LNCaP clone FGC (cell line): ENCODE data around the gene NT5C.

ENCODE experiments used
- DNase-seq: peaks from one replicate; pipeline ENCODE4 v3.0.0-alpha.2; 2011; ENCODE audit warnings: low read depth
- H3K4me3 ChIP-seq: 2 replicates; pipeline ENCODE4 v1.5.1; 2011; ENCODE audit warnings: mild to moderate bottlenecking, low read depth, low read length, control low read depth
- CTCF ChIP-seq: IDR thresholded peaks from 2 replicates; pipeline ENCODE4 v1.5.1; 2012; ENCODE audit warnings: mild to moderate bottlenecking; ENCODE audit not compliant: control insufficient read depth, insufficient read depth; ENCODE audit errors: extremely low read depth

Gene NT5C

GRCh38 chr17:75105126-75106080 lies 26.1 kb downstream of the NT5C start:
- peak; percentile 66 for TF ChIP-seq CTCF
- peak; percentile 89 for DNase-seq
- no peak overlapping the region for H3K4me3 ChIP-seq

- H3K4me3 ChIP-seq = no peak overlapping the region
- TF ChIP-seq CTCF = no peak
- DNase-seq = no peak
Observed at GRCh38 chr17:75103601-75104554, 27.7 kb downstream of the NT5C start.

- no peak for DNase-seq
- TF ChIP-seq CTCF = no peak
- H3K4me3 ChIP-seq = no peak overlapping the region
Observed at GRCh38 chr17:75102385-75102821, 29.1 kb downstream of the NT5C start.

- no peak overlapping the region for H3K4me3 ChIP-seq
- no peak for TF ChIP-seq CTCF
- DNase-seq = no peak
Observed at GRCh38 chr17:75099881-75100595, 31.5 kb downstream of the NT5C start.

GRCh38 chr17:75098861-75099260 lies 32.7 kb downstream of the NT5C start:
- TF ChIP-seq CTCF = no peak
- H3K4me3 ChIP-seq = no peak overlapping the region
- DNase-seq = no peak

- no peak for TF ChIP-seq CTCF
- no peak for DNase-seq
- no peak overlapping the region for H3K4me3 ChIP-seq
Observed at GRCh38 chr17:75097865-75098264, 33.7 kb downstream of the NT5C start.
